GM18873 (cell line): ENCODE results near the gene SLMAP.
"Not testable (repeated sequence)": the region's sequence is repeated elsewhere in the genome, so short reads cannot be mapped to it uniquely, and the experiment has no call there.

ENCODE experiments used
- ATAC-seq: cut with Tn5 transposase; IDR thresholded peaks from one replicate; pipeline ENCODE4 v1.9.1; 2021; ENCODE audit warnings: mild to moderate bottlenecking, moderate library complexity, moderate number of reproducible peaks; ENCODE audit not compliant: unreplicated experiment, low FRiP score

The SLMAP gene

GRCh38 chr3:57787867-57788623 is 31.9 kb downstream of the SLMAP start:
- peak; percentile 91 for ATAC-seq

GRCh38 chr3:57788624-57789018 is 32.5 kb downstream of the SLMAP start:
- no peak for ATAC-seq

GRCh38 chr3:57791245-57791644 is 35.1 kb downstream of the SLMAP start:
- no peak for ATAC-seq

DNA sequence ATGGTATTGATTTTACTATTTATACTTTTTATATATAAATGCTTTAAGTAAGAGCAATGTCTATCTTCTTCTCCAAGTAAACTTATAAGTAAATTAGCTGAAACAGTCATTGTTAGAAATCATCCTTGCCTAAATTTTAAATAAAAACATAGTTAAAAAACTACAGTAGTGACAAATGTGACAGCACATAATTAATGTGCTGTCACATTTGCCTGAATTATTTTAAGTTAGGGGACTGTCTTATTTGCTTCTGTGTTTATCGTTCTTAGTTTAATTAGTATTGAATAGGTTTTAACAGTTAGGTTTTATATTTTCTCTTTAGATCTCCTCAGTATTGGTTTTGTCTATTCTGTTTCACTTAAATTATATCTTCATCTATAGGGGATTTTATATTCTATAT is 36.1 kb downstream of the SLMAP start:
- no peak for ATAC-seq

DNA sequence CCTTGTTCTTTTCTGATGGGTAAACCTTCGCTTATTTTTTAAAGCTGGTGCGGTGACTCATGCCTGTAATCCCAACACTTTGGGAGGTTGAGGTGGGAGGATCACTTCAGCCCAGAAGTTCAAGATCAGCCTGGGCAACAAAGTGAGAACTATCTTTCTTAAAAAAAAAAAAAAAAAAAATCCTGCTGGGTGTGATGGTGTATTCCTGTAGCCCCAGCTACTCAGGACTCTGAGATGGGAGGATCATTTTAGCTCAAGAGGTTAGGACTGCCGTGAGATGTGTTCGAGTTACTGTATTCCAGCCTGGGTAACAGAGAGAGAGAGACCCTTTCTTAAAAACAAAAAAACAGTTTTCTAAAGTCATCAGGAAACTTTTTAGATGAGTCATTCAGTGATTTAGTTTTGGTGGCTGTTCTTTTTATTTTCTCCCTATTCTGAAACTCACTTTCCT is 37.7 kb downstream of the SLMAP start:
- ATAC-seq = no peak

DNA sequence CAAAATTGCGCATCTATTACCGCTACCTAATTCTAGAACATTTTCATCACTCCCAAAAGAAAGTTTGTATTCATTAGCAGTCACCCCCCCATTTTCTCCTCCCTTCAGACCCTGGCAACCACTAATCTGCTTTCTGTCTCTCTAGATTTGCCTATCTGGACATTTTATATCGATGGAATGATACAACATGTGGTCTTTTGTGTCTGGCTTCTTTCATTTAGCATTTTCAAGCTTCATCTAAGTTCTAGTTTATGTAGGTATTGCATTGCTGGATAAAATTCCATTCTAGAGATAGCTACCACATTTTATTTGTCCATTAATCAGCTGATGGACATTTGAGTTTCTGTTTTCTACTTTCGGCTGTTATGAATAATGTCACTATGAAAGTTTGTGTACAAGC is 38.4 kb downstream of the SLMAP start:
- ATAC-seq = no peak

DNA sequence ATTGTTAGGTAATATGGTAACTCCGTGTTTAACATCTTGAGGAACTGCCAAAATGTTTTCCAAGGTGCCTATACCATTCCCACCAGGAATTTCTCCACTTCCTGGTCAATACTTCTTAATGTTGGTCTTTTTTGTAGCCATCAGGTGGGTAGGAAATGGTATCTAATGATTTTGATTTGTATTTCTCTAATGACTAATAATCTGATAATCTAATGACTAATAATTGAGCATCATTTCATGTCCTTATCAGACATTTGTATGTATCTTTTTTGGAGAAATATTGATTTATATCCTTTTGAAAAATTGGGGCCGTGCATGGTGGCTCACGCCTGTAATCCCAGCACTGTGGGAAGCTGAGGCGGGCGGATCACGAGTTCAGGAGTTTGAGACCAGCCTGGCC is 38.8 kb downstream of the SLMAP start:
- no peak for ATAC-seq

- no peak for ATAC-seq
Measured at GRCh38 chr3:57796261-57796660, 40.2 kb downstream of the SLMAP start.

- no peak for ATAC-seq
Measured at GRCh38 chr3:57797701-57798487, 41.8 kb downstream of the SLMAP start.

DNA sequence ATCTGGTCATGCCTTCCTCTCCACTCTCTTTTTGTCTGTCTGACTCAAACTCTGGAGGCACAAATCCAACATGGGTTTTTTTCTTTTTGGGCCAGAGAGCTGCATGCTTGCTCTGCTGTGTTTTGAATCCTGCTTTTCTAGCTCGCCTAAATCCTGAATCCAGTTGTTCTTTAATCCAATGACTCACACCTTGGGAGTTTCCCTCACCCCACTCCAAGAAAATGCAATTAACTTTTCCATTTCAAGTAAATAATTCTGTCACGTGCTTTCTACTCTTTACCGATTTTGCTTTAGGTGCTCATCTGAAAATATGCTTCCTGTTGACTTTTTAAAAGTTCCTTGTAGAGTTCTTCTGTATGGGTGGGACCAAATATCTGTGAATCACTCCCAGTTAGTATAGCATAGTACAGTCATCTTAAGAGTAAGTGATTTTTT is 47.6 kb downstream of the SLMAP start:
- no peak for ATAC-seq

DNA sequence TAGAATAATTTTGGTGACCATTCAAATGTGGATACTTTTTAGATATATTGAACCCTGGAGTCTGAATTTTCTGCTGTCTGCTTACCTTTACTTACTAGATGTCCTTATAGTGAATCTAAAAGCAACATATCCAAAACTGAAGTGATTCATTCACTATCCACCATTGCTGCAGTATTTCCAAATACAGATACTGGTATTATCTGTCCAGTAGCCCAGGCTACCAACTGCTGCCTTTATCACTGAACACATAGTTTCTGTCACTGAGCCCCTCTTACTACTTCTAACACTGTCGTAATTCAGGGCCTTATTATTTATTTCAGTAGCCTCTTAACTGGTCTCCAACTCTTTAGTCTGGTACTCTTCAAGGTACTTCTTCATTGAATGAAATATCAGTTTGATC is 49.2 kb downstream of the SLMAP start:
- ATAC-seq = no peak

GRCh38 chr3:57805674-57806073 is 49.6 kb downstream of the SLMAP start:
- ATAC-seq = no peak

DNA sequence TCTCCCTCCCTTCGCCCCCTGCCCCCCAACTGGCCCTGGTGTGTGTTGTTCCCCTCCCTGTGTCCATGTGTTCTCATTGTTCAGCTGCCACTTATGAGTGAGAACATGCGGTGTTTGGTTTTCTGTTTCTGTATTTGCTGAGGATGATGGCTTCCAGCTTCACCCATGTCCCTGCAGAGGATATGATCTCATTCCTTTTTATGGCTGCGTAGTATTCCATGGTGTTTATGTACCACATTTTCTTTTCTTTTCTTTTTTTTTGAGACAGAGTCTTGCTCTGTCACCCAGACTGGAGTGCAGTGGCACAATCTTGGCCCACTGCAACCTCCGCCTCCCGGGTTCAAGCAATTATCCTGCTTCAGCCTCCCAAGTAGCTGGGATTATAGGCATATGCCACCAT is 50.1 kb downstream of the SLMAP start:
- not testable (repeated sequence) for ATAC-seq

DNA sequence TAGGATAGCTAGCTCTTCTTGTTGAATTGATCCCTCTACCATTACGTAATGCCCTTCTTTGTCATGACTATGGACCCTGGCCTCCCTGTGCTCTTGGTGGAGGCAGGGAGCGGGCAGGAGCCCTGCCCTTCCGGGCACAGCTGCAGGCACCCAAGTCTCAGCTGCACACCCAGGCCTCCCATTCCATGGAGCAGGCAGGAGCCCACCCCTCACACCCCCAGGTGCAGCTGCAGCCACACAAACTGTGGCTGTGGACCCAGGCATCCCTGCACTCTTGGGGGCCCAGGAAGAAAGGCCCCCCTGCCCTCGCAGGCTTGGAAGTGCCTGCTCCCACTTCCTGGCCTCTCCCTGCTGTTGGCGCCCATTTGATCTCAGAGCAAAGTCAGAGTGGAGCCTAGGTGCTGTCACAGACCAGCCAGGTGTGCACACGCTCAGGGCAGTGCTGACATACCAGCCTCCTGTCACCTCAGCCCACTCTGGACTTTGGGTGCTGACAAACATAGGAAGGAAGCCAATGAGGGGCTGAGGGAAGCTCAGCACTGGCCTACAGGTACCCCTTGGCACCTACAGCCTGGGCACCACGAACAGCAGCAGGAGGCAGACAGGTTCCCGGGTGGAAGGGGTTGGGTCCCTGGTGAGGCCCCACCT is 53.0 kb downstream of the SLMAP start:
- no peak for ATAC-seq

DNA sequence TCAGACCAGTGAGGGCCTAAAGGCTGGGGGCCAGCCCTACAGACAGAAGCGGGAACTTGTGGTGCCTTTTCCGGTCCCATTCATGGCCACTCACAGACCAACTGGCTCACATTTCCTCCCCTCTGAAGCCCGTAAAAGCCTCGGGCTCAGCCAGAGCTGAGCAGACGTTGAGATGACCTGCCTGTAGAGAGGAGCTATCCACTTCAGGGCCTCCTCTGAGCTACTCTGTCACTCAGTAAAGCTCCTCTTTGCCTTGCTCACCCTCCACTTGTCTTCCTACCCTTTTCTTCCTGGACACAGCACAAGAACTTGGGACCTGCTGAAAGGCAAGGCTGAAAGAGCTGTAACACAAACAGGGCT is 53.5 kb downstream of the SLMAP start:
- ATAC-seq = no peak

- ATAC-seq = no peak
Measured at GRCh38 chr3:57810048-57810447, 53.9 kb downstream of the SLMAP start.

DNA sequence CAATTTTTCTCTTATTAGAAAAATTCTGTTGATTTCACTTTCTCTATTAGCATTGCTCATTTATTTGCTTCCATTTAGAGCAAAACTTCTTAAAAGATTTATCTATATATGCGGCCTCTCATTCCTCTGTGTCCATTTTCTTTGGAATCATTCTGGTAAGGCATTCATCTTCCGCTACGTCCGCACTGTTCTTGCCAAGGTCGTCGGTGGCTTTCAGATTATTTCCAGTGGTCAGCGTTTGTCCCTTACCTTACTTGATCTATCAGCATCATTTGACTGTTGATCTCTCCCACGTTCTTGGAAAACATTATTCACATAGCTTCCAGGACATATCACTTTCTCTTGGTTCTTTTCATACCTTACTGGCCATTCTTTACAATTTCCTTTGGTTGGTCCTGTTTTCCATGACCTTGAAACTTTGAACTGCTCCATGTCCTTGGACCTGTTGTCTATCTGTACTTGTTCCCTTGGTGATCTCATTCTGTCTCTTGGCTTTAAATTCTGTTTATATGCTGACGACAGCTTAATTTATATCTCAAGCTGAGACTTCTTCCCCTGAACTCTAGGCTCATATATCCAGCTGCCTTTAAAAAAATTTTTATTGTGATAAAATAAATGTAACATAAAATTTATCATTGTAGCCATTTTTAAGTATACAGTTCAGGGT is 54.5 kb downstream of the SLMAP start:
- no peak for ATAC-seq

DNA sequence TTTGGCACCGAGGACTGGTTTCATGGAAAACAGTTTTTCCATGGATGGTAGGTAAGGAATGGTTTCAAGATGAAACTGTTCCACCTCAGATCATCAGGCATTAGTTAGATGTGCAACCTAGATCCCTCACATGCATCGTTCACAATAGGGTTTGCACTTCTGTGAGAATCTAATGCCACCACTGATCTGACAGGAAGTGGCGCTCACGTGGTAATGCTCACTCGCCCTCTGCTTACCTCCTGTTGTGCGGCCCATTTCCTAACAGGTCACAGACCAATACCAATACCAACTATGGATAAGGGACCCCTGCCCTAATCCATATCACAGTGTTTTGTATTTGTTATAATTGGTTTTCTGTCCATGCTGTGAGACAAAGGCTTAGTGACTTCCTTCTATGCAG is 58.9 kb downstream of the SLMAP start:
- ATAC-seq = no peak

- ATAC-seq = no peak
Measured at GRCh38 chr3:57816471-57817095, 60.5 kb downstream of the SLMAP start.

DNA sequence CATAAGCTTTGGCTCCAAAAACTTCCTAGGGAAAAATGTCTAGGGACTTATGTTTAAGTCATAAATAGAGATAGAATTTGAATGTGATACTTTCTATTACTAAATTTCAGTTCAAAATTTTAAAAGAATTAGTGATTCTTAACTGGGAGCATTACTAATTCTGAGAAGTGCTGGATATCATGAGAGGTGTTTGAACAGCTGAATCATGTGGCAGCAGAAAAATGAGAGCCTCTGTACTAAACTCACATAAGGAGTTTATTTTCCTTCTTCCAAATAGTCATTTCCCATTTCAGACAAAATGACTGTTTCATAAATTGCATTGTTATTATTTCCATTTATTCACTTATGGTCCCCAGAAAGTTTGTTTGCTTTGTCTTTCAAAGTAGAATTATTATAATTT is 62.7 kb downstream of the SLMAP start:
- ATAC-seq = no peak
